GM19372 (cell line): ENCODE measurements around the gene RAD51AP2.

Experiments
- ATAC-seq: cut with Tn5 transposase; IDR thresholded peaks from one replicate; pipeline ENCODE4 v1.9.1; 2021; ENCODE audit warnings: mild to moderate bottlenecking, low read depth, moderate library complexity; ENCODE audit not compliant: unreplicated experiment

Gene RAD51AP2

GRCh38 chr2:17471979-17472378 is 46.3 kb downstream of the RAD51AP2 start:
- no peak for ATAC-seq

GRCh38 chr2:17470855-17471641 is 47.2 kb downstream of the RAD51AP2 start:
- ATAC-seq = no peak

- no peak for ATAC-seq
Observed at GRCh38 chr2:17461087-17461475, 57.2 kb downstream of the RAD51AP2 start.
